Gastroesophageal sphincter (tissue), 3 donors: ENCODE results near the gene SFMBT2.

ENCODE experiments used
- CTCF ChIP-seq, 4 experiments: fragments of 200-600 bp in 2 of 4; fragments of 450-650 bp in 2 of 4; sonication (generic) in 1 of 4; IDR thresholded peaks; one replicate each; pipeline ENCODE4 v1.5.1; 2017 to 2019; ENCODE audit warnings: antibody characterized with exemption in 4 of 4, mild to moderate bottlenecking in 2 of 4, moderate library complexity in 2 of 4
- EP300 ChIP-seq: sonication (generic); formaldehyde crosslinking; IDR thresholded peaks from one replicate; pipeline ENCODE4 v1.6.1; 2017; ENCODE audit warnings: antibody characterized with exemption, mild to moderate bottlenecking
- POLR2A ChIP-seq, 2 donors: fragments of 450-650 bp; IDR thresholded peaks; one replicate each; pipeline ENCODE4 v1.6.1; 2017; ENCODE audit warnings: antibody characterized with exemption in 2 of 2, mild to moderate bottlenecking in 2 of 2, moderate library complexity in 1 of 2
- POLR2AphosphoS5 ChIP-seq: sonication (generic); formaldehyde crosslinking; IDR thresholded peaks from one replicate; pipeline ENCODE4 v1.6.1; 2017; ENCODE audit warnings: antibody characterized with exemption

GRCh38 chr10:7193369-7193768 lies 217.5 kb downstream of the SFMBT2 start:
- TF ChIP-seq CTCF (IDR thresholded peaks at IDR 0.05) (no peak), POLR2AphosphoS5 (no peak), EP300 (no peak), POLR2A (IDR thresholded peaks at IDR 0.05) (no peak)
